Endothelial cell (in vitro differentiated cells): ENCODE data around the gene ULK3. TPM values are rescaled to one million over a fixed set of nuclear protein-coding genes. Genes with fewer than 3 reads are reported as not detected.

Source experiments
- DNase-seq: peaks from one replicate; pipeline ENCODE4 v3.0.0; 2021; ENCODE audit warnings: low spot score
- H3K27ac Mint-ChIP-seq: one replicate; pipeline ENCODE4 v1.8.0; 2021; ENCODE audit warnings: mixed read lengths, inconsistent platforms; ENCODE audit not compliant: unreplicated experiment
- H3K27me3 Mint-ChIP-seq: one replicate; pipeline ENCODE4 v1.8.0; 2021; ENCODE audit warnings: mild to moderate bottlenecking, moderate library complexity, mixed read lengths, inconsistent platforms; ENCODE audit not compliant: unreplicated experiment
- H3K36me3 Mint-ChIP-seq: one replicate; pipeline ENCODE4 v1.8.0; 2021; ENCODE audit warnings: mild to moderate bottlenecking, low read depth, mixed read lengths, inconsistent platforms; ENCODE audit not compliant: unreplicated experiment
- H3K4me1 Mint-ChIP-seq: one replicate; pipeline ENCODE4 v1.8.0; 2021; ENCODE audit warnings: mild to moderate bottlenecking, mixed read lengths, inconsistent platforms; ENCODE audit not compliant: unreplicated experiment
- H3K4me3 Mint-ChIP-seq: one replicate; pipeline ENCODE4 v1.8.0; 2021; ENCODE audit warnings: mild to moderate bottlenecking, mixed read lengths, inconsistent platforms; ENCODE audit not compliant: unreplicated experiment
- H3K9me3 Mint-ChIP-seq: one replicate; pipeline ENCODE4 v1.8.0; 2021; ENCODE audit warnings: mixed read lengths, inconsistent platforms; ENCODE audit not compliant: unreplicated experiment
- total RNA-seq: library from RNA; stranded (reverse); fragmentation: NEBNext Ultra II Directional; extraction: Animal tissue kit (Norgen Biotek cat#: 25700); gene quantifications from one replicate; pipeline ENCODE4 v1.2.1, GENCODE V29; 2021; ENCODE audit not compliant: unreplicated experiment
- TF ChIP-seq, protein P1 (sequence below): fragments of 200-600 bp; sonication (generic); IDR thresholded peaks from one replicate; pipeline ENCODE4 v1.5.0; 2021; ENCODE audit warnings: antibody characterized with exemption; ENCODE audit not compliant: unreplicated experiment

The ULK3 gene
- total RNA-seq, 1 donor from 2014 or later, result 25.6 TPM

GRCh38 chr15:74843891-74844299 lies 939 bp upstream of the ULK3 start:
- Mint-ChIP-seq H3K27me3 (peaks cover 2% of the 10 kb centered on the region), H3K4me1 (peaks cover 2% of the 10 kb centered on the region), H3K4me3 (no peak overlapping the region), H3K27ac (no peak overlapping the region), H3K9me3 (no peaks in the 10 kb centered on the region), H3K36me3 (peaks cover 26% of the 10 kb centered on the region)
- TF ChIP-seq, protein P1, sequence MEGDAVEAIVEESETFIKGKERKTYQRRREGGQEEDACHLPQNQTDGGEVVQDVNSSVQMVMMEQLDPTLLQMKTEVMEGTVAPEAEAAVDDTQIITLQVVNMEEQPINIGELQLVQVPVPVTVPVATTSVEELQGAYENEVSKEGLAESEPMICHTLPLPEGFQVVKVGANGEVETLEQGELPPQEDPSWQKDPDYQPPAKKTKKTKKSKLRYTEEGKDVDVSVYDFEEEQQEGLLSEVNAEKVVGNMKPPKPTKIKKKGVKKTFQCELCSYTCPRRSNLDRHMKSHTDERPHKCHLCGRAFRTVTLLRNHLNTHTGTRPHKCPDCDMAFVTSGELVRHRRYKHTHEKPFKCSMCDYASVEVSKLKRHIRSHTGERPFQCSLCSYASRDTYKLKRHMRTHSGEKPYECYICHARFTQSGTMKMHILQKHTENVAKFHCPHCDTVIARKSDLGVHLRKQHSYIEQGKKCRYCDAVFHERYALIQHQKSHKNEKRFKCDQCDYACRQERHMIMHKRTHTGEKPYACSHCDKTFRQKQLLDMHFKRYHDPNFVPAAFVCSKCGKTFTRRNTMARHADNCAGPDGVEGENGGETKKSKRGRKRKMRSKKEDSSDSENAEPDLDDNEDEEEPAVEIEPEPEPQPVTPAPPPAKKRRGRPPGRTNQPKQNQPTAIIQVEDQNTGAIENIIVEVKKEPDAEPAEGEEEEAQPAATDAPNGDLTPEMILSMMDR, result no peak
- DNase-seq, result no peak

- TF ChIP-seq, protein P1, result no peak
- peaks cover 25% of the 10 kb centered on the region for H3K36me3 Mint-ChIP-seq
These were observed 481 bp upstream of the ULK3 start for GRCh38 chr15:74843445-74843828.

GRCh38 chr15:74841891-74842373 lies 1.0 kb downstream of the ULK3 start:
- DNase-seq, result no peak
- Mint-ChIP-seq H3K4me3 (peak overlapping the region; percentile 87), H3K9me3 (no peaks in the 10 kb centered on the region), H3K36me3 (peaks cover 16% of the 10 kb centered on the region), H3K27me3 (peaks cover 2% of the 10 kb centered on the region), H3K4me1 (peaks cover 2% of the 10 kb centered on the region), H3K27ac (no peak overlapping the region)
- TF ChIP-seq, protein P1, result no peak

More at GRCh38 chr15:74843445-74843828, 481 bp upstream of the ULK3 start:
- Mint-ChIP-seq H3K27ac (peak overlapping the region; percentile 78), H3K27me3 (peaks cover 2% of the 10 kb centered on the region), H3K4me1 (peaks cover 2% of the 10 kb centered on the region), H3K4me3 (peak overlapping the region; percentile 92), H3K9me3 (no peaks in the 10 kb centered on the region)
- no peak for DNase-seq

GRCh38 chr15:74840851-74841775 lies 1.8 kb downstream of the ULK3 start:
- TF ChIP-seq, protein P1, result no peak
- Mint-ChIP-seq H3K27me3 (peaks cover 2% of the 10 kb centered on the region), H3K4me1 (peaks cover 2% of the 10 kb centered on the region), H3K4me3 (peak overlapping the region; percentile 68), H3K27ac (peak overlapping the region; percentile 67), H3K9me3 (no peaks in the 10 kb centered on the region), H3K36me3 (peaks cover 16% of the 10 kb centered on the region)
- DNase-seq, result no peak
